Measurements from ENCODE around the gene ZNF700.

DNA sequence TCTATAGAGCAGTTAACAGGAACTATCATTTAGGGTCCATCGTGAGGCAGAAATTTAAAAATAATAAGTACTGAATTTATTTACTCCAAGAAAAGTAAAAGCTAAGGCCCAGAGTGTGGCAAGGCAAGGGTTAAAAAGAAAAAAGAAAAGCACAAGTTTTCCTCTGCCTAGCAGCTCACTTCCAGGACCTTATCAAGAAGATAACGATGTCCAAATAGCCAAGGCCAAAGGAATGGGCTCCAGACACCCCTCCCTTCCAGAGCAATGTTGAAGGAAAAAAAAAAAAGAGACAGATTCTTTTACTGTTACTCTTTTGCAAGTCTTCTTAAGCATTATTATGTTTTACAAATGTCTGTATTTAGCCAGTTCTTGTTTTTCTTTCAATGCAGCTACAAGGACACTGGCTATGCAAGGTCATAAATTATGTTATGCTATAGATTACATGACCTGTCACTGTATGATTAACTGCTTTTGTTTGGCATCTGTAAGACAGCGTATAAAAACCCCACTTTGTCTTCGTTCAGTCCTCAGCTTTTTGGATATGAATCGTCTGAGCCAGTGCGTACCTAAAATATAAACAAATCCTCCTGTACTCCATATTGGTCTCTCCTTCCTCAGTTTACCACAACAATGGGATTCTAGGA lies 2.9 kb upstream of the ZNF700 start:
- TF ChIP-seq, protein P1, sequence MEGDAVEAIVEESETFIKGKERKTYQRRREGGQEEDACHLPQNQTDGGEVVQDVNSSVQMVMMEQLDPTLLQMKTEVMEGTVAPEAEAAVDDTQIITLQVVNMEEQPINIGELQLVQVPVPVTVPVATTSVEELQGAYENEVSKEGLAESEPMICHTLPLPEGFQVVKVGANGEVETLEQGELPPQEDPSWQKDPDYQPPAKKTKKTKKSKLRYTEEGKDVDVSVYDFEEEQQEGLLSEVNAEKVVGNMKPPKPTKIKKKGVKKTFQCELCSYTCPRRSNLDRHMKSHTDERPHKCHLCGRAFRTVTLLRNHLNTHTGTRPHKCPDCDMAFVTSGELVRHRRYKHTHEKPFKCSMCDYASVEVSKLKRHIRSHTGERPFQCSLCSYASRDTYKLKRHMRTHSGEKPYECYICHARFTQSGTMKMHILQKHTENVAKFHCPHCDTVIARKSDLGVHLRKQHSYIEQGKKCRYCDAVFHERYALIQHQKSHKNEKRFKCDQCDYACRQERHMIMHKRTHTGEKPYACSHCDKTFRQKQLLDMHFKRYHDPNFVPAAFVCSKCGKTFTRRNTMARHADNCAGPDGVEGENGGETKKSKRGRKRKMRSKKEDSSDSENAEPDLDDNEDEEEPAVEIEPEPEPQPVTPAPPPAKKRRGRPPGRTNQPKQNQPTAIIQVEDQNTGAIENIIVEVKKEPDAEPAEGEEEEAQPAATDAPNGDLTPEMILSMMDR (IDR thresholded peaks at IDR 0.05), result no peak
- TF ChIP-seq POLR2A (IDR thresholded peaks at IDR 0.05), result no peak
